Activated naive CD4-positive, alpha-beta T cell treated with anti-CD3 and anti-CD28 coated beads for 36 hours (primary cell): ENCODE results near the gene SEC31A. TPM values are rescaled to one million over a fixed set of nuclear protein-coding genes. Genes with fewer than 3 reads are reported as not detected.
A peak's percentile ranks its signal among the peaks of the same experiment; 100 is the strongest.

Experiments used
- CTCF ChIA-PET: fragments of 350-600 bp; sonication (Branson Sonifier 250); formaldehyde crosslinking; loops from one replicate; lab custom pipeline; 2021; ENCODE audit warnings: antibody characterized with exemption; lab: Charles Lee
- DNase-seq: peaks from one replicate; pipeline ENCODE4 v3.0.0-alpha.2; 2020
- H3K27ac Mint-ChIP-seq: one replicate; pipeline ENCODE4 v1.8.0; 2021; ENCODE audit warnings: mild to moderate bottlenecking, mixed read lengths
- H3K27me3 Mint-ChIP-seq: one replicate; pipeline ENCODE4 v1.8.0; 2021; ENCODE audit warnings: low read depth, mixed read lengths
- H3K36me3 Mint-ChIP-seq: one replicate; pipeline ENCODE4 v1.8.0; 2021; ENCODE audit warnings: low read depth, mixed read lengths
- H3K4me1 Mint-ChIP-seq: one replicate; pipeline ENCODE4 v1.8.0; 2021; ENCODE audit warnings: low read depth, mixed read lengths
- H3K4me3 Mint-ChIP-seq: one replicate; pipeline ENCODE4 v1.8.0; 2021; ENCODE audit warnings: mild to moderate bottlenecking, moderate library complexity, mixed read lengths
- H3K9me3 Mint-ChIP-seq: one replicate; pipeline ENCODE4 v1.8.0; 2021; ENCODE audit warnings: mixed read lengths
- intact Hi-C: fragments of 100-400 bp; cut with micrococcal nuclease; formaldehyde crosslinking; loops from one replicate; pipeline ENCODE4 v1.15.1; 2023
- total RNA-seq, 2 experiments: library from RNA; stranded (reverse); gene quantifications; one replicate each; pipeline ENCODE4 v1.2.3, GENCODE V29; 2021

The SEC31A gene
- total RNA-seq, 2 experiments from 2014 or later: 85.1 to 85.7 TPM

GRCh38 chr4:82905205-82905604 is 14.3 kb upstream of the SEC31A start:
- CTCF ChIA-PET: interaction anchor here (0.6 to 1.4 kb wide), 3 partner anchors 53 to 326 kb away, joined by 3 to 7 read pairs (median 3); no protein-coding TSS in a partner anchor
- Mint-ChIP-seq H3K27me3 (no peaks in the 10 kb centered on the region), H3K36me3 (peaks cover 3% of the 10 kb centered on the region), H3K4me1 (peaks cover 34% of the 10 kb centered on the region), H3K4me3 (no peak overlapping the region), H3K9me3 (no peaks in the 10 kb centered on the region), H3K27ac (no peak overlapping the region)
- intact Hi-C loops: loop anchor here (1.0 to 10.0 kb wide), 11 partner anchors 14 to 1680 kb away; partner anchors contain the start of genes CDS1, COPS4, LIN54 and SEC31A
- peak; percentile 79 for DNase-seq

GRCh38 chr4:82903737-82904136 is 12.8 kb upstream of the SEC31A start:
- no peak overlapping the region for H3K4me3 Mint-ChIP-seq

GRCh38 chr4:82901183-82901718 is 10.3 kb upstream of the SEC31A start:
- Mint-ChIP-seq H3K9me3 (no peaks in the 10 kb centered on the region), H3K36me3 (peaks cover 21% of the 10 kb centered on the region), H3K4me1 (peaks cover 44% of the 10 kb centered on the region), H3K27ac (no peak overlapping the region), H3K27me3 (no peaks in the 10 kb centered on the region), H3K4me3 (no peak overlapping the region)
- no peak for DNase-seq
- CTCF ChIA-PET: no interaction called here
- intact Hi-C loops: loop anchor here (2.0 to 10.0 kb wide), 6 partner anchors 210 to 1684 kb away; partner anchors contain the start of genes ABRAXAS1, CDS1, COQ2 and GPAT3

More at GRCh38 chr4:82903737-82904136, 12.8 kb upstream of the SEC31A start:
- Mint-ChIP-seq H3K9me3 (no peaks in the 10 kb centered on the region), H3K27ac (no peak overlapping the region), H3K4me1 (peaks cover 34% of the 10 kb centered on the region), H3K27me3 (no peaks in the 10 kb centered on the region), H3K36me3 (peaks cover 6% of the 10 kb centered on the region)
- no peak for DNase-seq
- intact Hi-C loops: loop anchor here (2.0 to 10.0 kb wide), 4 partner anchors 13 to 1681 kb away; partner anchors contain the start of genes CDS1, GPAT3 and SEC31A
- CTCF ChIA-PET: no interaction called here

DNA sequence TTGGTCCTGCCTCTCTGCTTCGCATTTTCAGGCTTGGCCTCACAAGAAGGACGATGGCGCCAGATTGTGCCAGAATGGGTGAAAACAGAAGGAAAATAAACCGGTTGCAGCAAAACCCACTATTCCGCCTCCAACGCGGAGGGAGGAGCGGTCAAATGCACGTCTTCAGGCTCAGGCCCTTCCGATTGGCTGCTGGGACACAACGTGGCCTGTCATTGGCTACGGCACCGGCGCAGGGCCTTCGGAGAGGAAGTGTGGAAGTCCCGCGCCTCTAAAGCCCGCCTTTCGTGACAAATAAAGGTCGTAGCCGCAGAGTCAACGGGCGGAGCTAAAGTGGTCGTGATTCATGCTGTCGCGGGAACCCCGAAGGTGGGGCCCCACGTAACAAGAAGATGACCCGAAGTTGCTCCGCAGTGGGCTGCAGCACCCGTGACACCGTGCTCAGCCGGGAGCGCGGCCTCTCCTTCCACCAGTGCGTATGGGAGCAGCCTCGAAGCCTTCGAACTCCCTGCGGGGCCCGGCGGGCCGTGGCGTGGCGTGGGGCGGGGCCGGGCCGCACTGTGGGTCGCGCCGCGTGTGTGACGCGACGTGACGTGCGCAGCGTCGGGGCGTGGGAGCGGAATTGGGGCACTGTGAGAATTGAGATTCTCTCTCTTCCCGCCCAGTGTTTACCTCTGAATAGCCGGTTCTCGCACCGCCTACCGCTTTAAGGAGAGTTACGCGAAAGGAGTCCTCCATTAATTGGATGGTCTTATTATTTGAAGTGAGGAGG is 9.6 kb upstream of the SEC31A start, which contains the start of gene THAP9:
Gene THAP9 (plus strand): TSS at position 325 of the 772 bp plus-strand sequence. CDS start 68 bp downstream, at position 393.
- Mint-ChIP-seq H3K4me3 (no peak within 1 kb of the TSS), H3K27me3 (no peaks in the 10 kb centered on the region), H3K9me3 (no peaks in the 10 kb centered on the region), H3K36me3 (peaks cover 24% of the 10 kb centered on the region), H3K27ac (no peak within 1 kb of the TSS), H3K4me1 (peaks cover 41% of the 10 kb centered on the region)
- CTCF ChIA-PET: interaction anchor here (1.3 to 2.1 kb wide), 3 partner anchors 111 to 380 kb away, joined by 3 to 8 read pairs (median 4); partner anchors contain the start of genes COPS4 and LIN54
- intact Hi-C loops: loop anchor here (1.0 to 10.0 kb wide), 13 partner anchors 9 to 1684 kb away; partner anchors contain the start of genes ABRAXAS1, CDS1, COPS4 and COQ2
- peak; percentile 99 for DNase-seq

GRCh38 chr4:82900066-82900410 is 9.1 kb upstream of the SEC31A start:
- peaks cover 39% of the 10 kb centered on the region for H3K4me1 Mint-ChIP-seq
- no peak overlapping the region for H3K4me3 Mint-ChIP-seq
- H3K36me3 Mint-ChIP-seq: peaks cover 27% of the 10 kb centered on the region
- DNase-seq: no peak
- H3K9me3 Mint-ChIP-seq: no peaks in the 10 kb centered on the region
- intact Hi-C loops: loop anchor here (1.0 to 10.0 kb wide), 13 partner anchors 9 to 1685 kb away; partner anchors contain the start of genes ABRAXAS1, CDS1, COPS4 and COQ2
- H3K27me3 Mint-ChIP-seq: no peaks in the 10 kb centered on the region
- CTCF ChIA-PET: interaction anchor here (0.6 to 2.1 kb wide), 4 partner anchors 75 to 380 kb away, joined by 3 to 8 read pairs (median 4); partner anchors contain the start of genes COPS4 and LIN54
- H3K27ac Mint-ChIP-seq: no peak overlapping the region

DNA sequence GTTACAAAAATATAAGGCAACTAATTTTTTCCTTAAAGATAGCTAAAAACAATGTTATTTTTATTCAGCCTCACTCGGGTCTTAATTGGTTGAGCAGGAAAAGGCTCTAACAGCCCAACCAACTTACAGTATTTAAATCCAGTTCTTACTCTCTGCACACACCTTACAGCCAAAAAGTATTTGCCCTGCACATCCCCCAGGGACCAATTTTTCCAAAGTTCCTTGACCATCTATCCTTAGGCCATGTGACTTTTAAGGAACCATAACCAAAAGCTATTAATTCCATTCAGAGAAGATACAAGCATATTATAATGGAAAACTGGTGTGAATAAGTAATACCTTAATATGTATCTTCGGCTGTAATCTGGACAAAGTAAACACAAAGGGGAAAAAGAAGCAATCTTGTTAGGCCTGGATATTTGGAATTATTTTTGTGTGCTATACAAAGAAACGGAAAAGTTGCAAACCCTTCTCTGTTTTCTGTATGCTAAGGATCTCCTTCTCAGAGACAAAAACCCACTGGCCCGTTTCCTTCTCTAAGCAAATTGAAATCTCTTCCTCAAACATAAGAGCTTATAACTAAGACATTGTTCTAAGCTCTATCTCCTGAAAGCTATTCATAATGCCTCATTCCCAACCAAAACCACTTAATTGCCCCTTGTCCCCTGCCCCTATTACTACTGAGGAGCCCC is 8.6 kb upstream of the SEC31A start:
- CTCF ChIA-PET: interaction anchor here (0.6 to 2.1 kb wide), 6 partner anchors 75 to 381 kb away, joined by 3 to 8 read pairs (median 3); partner anchors contain the start of genes COPS4 and LIN54
- DNase-seq: no peak
- intact Hi-C loops: loop anchor here (1.0 to 10.0 kb wide), 13 partner anchors 8 to 1685 kb away; partner anchors contain the start of genes ABRAXAS1, CDS1, COPS4 and COQ2
- Mint-ChIP-seq H3K4me3 (no peak overlapping the region), H3K27me3 (no peaks in the 10 kb centered on the region), H3K9me3 (no peaks in the 10 kb centered on the region), H3K27ac (no peak overlapping the region), H3K36me3 (peaks cover 31% of the 10 kb centered on the region), H3K4me1 (peaks cover 37% of the 10 kb centered on the region)

DNA sequence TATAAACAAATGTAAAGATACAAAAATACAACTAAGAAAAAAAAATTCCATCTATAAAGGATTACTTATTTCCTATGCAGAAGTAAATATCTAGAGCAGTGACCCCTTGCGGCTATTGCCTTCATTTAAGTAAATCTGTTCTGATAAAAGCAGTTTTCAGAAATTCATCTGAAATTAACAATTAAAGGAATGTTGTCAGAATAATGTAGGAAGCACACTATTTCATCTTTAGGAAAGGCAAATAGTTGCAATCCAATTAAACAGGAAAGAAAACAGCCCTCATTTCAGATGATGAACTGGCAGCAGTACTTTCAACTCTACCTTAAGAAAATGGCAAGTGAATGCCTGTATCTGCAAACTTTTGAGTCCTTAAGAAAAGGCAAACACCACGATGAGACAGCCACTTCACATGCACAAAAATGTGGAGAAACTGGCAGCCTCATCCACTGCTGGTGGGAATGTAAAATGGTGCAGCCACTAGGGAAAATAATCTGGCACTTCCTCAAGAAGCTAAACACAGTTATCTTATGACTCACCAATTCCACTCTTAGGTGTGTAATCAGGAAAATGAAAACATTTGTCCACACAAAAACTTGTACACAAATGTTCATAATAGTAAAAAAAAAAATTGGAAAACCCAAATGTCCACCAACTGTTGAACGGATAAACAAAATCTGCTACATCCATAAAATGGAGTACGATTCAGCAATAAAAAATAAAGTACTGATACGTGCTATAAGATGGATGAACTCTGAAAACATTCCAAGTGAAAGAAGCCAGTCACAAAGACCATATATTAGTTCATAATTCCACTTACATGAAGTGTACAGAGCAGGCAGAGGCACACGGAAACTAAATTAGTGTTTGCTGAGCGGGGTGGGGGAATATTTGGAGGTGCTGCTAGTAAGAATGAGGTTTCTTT is 7.6 kb upstream of the SEC31A start:
- DNase-seq: peak; percentile 25
- no peak overlapping the region for H3K4me3 Mint-ChIP-seq
- no peaks in the 10 kb centered on the region for H3K27me3 Mint-ChIP-seq
- no peaks in the 10 kb centered on the region for H3K9me3 Mint-ChIP-seq
- intact Hi-C loops: loop anchor here (1.0 kb wide), 1 partner anchor 46 kb away; no protein-coding TSS in a partner anchor
- H3K27ac Mint-ChIP-seq: peak overlapping the region; percentile 66
- H3K4me1 Mint-ChIP-seq: peaks cover 38% of the 10 kb centered on the region
- CTCF ChIA-PET: interaction anchor here (0.9 to 2.1 kb wide), 6 partner anchors 13 to 382 kb away, joined by 3 to 8 read pairs (median 3); partner anchors contain the start of genes COPS4 and LIN54
- H3K36me3 Mint-ChIP-seq: peaks cover 39% of the 10 kb centered on the region

- Mint-ChIP-seq H3K36me3 (peaks cover 43% of the 10 kb centered on the region), H3K9me3 (no peaks in the 10 kb centered on the region), H3K27me3 (no peaks in the 10 kb centered on the region), H3K27ac (no peak overlapping the region), H3K4me3 (no peak overlapping the region), H3K4me1 (peaks cover 40% of the 10 kb centered on the region)
- no peak for DNase-seq
- intact Hi-C loops: no loop called here
- CTCF ChIA-PET: interaction anchor here (1.2 to 1.6 kb wide), 2 partner anchors 11 to 13 kb away, joined by 3 read pairs; no protein-coding TSS in a partner anchor
Observed at GRCh38 chr4:82896755-82897154, 5.8 kb upstream of the SEC31A start.

GRCh38 chr4:82893942-82894341 is 3.0 kb upstream of the SEC31A start:
- intact Hi-C loops: no loop called here
- H3K9me3 Mint-ChIP-seq: no peaks in the 10 kb centered on the region
- peak overlapping the region; percentile 55 for H3K27ac Mint-ChIP-seq
- peaks cover 49% of the 10 kb centered on the region for H3K4me1 Mint-ChIP-seq
- no peaks in the 10 kb centered on the region for H3K27me3 Mint-ChIP-seq
- CTCF ChIA-PET: no interaction called here
- no peak for DNase-seq
- H3K36me3 Mint-ChIP-seq: peaks cover 41% of the 10 kb centered on the region
- H3K4me3 Mint-ChIP-seq: no peak overlapping the region

DNA sequence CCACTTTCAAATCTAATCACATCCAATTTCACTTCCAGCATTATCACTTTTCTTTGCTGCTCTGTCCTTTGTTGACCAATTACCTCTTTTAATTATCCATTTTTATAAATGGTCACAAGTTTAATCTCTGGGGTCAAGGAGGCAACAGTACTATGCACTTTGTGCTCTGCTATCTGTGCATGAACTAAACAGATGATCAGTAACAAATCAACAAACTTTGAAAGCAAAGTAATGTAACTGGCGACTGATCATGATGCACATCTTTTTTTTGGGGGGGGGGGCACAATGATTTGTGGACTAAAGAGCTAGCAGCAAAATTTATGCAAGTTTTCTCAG is 1.5 kb upstream of the SEC31A start:
- peak overlapping the region; percentile 13 for H3K4me3 Mint-ChIP-seq
- no peaks in the 10 kb centered on the region for H3K9me3 Mint-ChIP-seq
- H3K27me3 Mint-ChIP-seq: no peaks in the 10 kb centered on the region
- intact Hi-C loops: no loop called here
- no peak for DNase-seq
- H3K4me1 Mint-ChIP-seq: peaks cover 48% of the 10 kb centered on the region
- H3K27ac Mint-ChIP-seq: no peak overlapping the region
- CTCF ChIA-PET: no interaction called here
- H3K36me3 Mint-ChIP-seq: peaks cover 30% of the 10 kb centered on the region
